SK-N-SH (cell line): ENCODE results near the gene MFSD2B. TPM values are rescaled to one million over a fixed set of nuclear protein-coding genes. Genes with fewer than 3 reads are reported as not detected.
"Not testable (repeated sequence)": the region's sequence is repeated elsewhere in the genome, so short reads cannot be mapped to it uniquely, and the experiment has no call there.

ENCODE experiments used
- CTCF ChIA-PET: fragments of 300-600, 350-600 bp; formaldehyde crosslinking; extraction: SDS; loops from one replicate; lab custom pipeline; 2021; lab: Yijun Ruan, JAX
- POLR2A ChIA-PET: fragments of 350-600 bp; sonication (Branson Sonifier 250); formaldehyde crosslinking; extraction: SDS; loops from one replicate; lab custom pipeline; 2020; ENCODE audit warnings: antibody characterized with exemption, inconsistent platforms; lab: Yijun Ruan, JAX
- DNase-seq: peaks from one replicate; pipeline ENCODE4 v3.0.0; 2012
- H2AFZ ChIP-seq: fragments of 200-600 bp; sonication (generic); 2 replicates; pipeline ENCODE4 v1.8.1; 2016; ENCODE audit warnings: antibody characterized with exemption, mild to moderate bottlenecking, low read depth
- H3F3A ChIP-seq: fragments of 200-600 bp; sonication (generic); replicated peaks from 2 replicates; pipeline ENCODE3; 2016; ENCODE audit warnings: antibody characterized with exemption, mild to moderate bottlenecking; ENCODE audit not compliant: insufficient read depth
- H3K27ac ChIP-seq, 2 experiments: fragments of 200-500 bp in 1 of 2; fragments of 200-600 bp in 1 of 2; sonication (Bioruptor generic) in 1 of 2; sonication (generic), shearing (Covaris generic) in 1 of 2; 2 replicates each; pipeline versions ENCODE4 v1.5.1 to v1.6.1; 2014 to 2016; ENCODE audit warnings: low read depth in 2 of 2, inconsistent platforms in 1 of 2, low read length in 1 of 2, mild to moderate bottlenecking in 1 of 2, mixed read lengths in 1 of 2
- H3K27me3 ChIP-seq: fragments of 200-600 bp; sonication (generic), shearing (Covaris generic); 2 replicates; pipeline ENCODE4 v1.6.1; 2016; ENCODE audit warnings: mixed run types; ENCODE audit not compliant: insufficient read depth
- H3K36me3 ChIP-seq, 2 experiments: fragments of 200-500 bp in 1 of 2; fragments of 200-600 bp in 1 of 2; sonication (Bioruptor generic) in 1 of 2; sonication (generic) in 1 of 2; replicated peaks in 1 of 2; 2 replicates each; pipeline versions ENCODE3 to v1.5.1; 2014 to 2016; ENCODE audit warnings: low read length in 1 of 2, mild to moderate bottlenecking in 1 of 2; ENCODE audit not compliant: insufficient read depth in 2 of 2, control insufficient read depth in 1 of 2
- H3K4me1 ChIP-seq, 2 experiments: fragments of 200-500 bp in 1 of 2; fragments of 200-600 bp in 1 of 2; sonication (Bioruptor generic) in 1 of 2; sonication (generic), shearing (Covaris generic) in 1 of 2; 2 replicates each; pipeline versions ENCODE4 v1.5.1 to v1.6.1; 2014 to 2016; ENCODE audit warnings: low read depth in 1 of 2, low read length in 1 of 2, mixed run types in 1 of 2; ENCODE audit not compliant: insufficient read depth in 2 of 2, control insufficient read depth in 1 of 2
- H3K4me2 ChIP-seq: fragments of 200-600 bp; sonication (generic), shearing (Covaris generic); 2 replicates; pipeline ENCODE4 v1.6.1; 2017; ENCODE audit warnings: mixed run types
- H3K4me3 ChIP-seq, 2 experiments: fragments of 200-500 bp in 1 of 2; fragments of 200-600 bp in 1 of 2; sonication (Bioruptor generic) in 1 of 2; sonication (generic), shearing (Covaris generic) in 1 of 2; 2 replicates each; pipeline versions ENCODE4 v1.5.1 to v1.8.1; 2014 to 2016; ENCODE audit warnings: low read depth in 2 of 2, inconsistent platforms in 1 of 2, low read length in 1 of 2, mild to moderate bottlenecking in 1 of 2, mixed read lengths in 1 of 2, moderate library complexity in 1 of 2
- H3K79me2 ChIP-seq: fragments of 200-600 bp; sonication (generic); 2 replicates; pipeline ENCODE4 v1.8.1; 2017; ENCODE audit warnings: mild to moderate bottlenecking; ENCODE audit not compliant: insufficient read depth
- H3K9ac ChIP-seq: fragments of 200-600 bp; sonication (generic); 2 replicates; pipeline ENCODE4 v1.6.1; 2017; ENCODE audit warnings: mixed run types
- H3K9me2 ChIP-seq: fragments of 200-600 bp; sonication (generic); 2 replicates; pipeline ENCODE4 v1.6.1; 2017; ENCODE audit warnings: mixed run types
- H3K9me3 ChIP-seq: fragments of 200-600 bp; sonication (generic); 2 replicates; pipeline ENCODE4 v1.6.1; 2017; ENCODE audit warnings: mixed run types, mild to moderate bottlenecking, moderate library complexity
- H4K20me1 ChIP-seq: fragments of 200-600 bp; sonication (generic); 2 replicates; pipeline ENCODE4 v1.6.1; 2017; ENCODE audit warnings: mild to moderate bottlenecking, mixed run types; ENCODE audit not compliant: insufficient read depth
- CHD2 ChIP-seq: fragments of 150-350 bp; IDR thresholded peaks from 2 replicates; pipeline ENCODE4 v1.6.1; 2018; ENCODE audit warnings: low read length; ENCODE audit not compliant: partially characterized antibody
- CTCF ChIP-seq: fragments of 200-600 bp; sonication (generic); IDR thresholded peaks from 2 replicates; pipeline ENCODE4 v1.6.1; 2017; ENCODE audit warnings: antibody characterized with exemption, mild to moderate bottlenecking, moderate library complexity
- ELF1 ChIP-seq: IDR thresholded peaks from 2 replicates; pipeline ENCODE4 v1.4.0; 2012
- FOSL2 ChIP-seq: IDR thresholded peaks from 2 replicates; pipeline ENCODE4 v1.4.0; 2012; ENCODE audit warnings: low read depth, mild to moderate bottlenecking, moderate library complexity, borderline replicate concordance
- GABPA ChIP-seq: IDR thresholded peaks from 2 replicates; pipeline ENCODE4 v1.4.0; 2012; ENCODE audit warnings: low read depth, mild to moderate bottlenecking
- IRF3 ChIP-seq: fragments of 150-350 bp; IDR thresholded peaks from 2 replicates; pipeline ENCODE4 v1.6.1; 2016; ENCODE audit warnings: mild to moderate bottlenecking, low read depth, low read length
- MEF2A ChIP-seq: IDR thresholded peaks from 2 replicates; pipeline ENCODE4 v1.4.0; 2012; ENCODE audit warnings: low read depth, borderline replicate concordance
- RAD21 ChIP-seq: IDR thresholded peaks from 2 replicates; pipeline ENCODE4 v1.6.1; 2012; ENCODE audit warnings: mild to moderate bottlenecking, low read length
- REST ChIP-seq: IDR thresholded peaks from 2 replicates; pipeline ENCODE4 v1.6.1; 2012; ENCODE audit warnings: mild to moderate bottlenecking, low read depth, low read length, moderate library complexity
- RXRA ChIP-seq: IDR thresholded peaks from 2 replicates; pipeline ENCODE4 v1.4.0; 2012; ENCODE audit warnings: low read depth, mild to moderate bottlenecking, borderline replicate concordance
- USF1 ChIP-seq: IDR thresholded peaks from 2 replicates; pipeline ENCODE4 v1.4.0; 2012; ENCODE audit warnings: low read depth, borderline replicate concordance
- USF2 ChIP-seq: fragments of 150-350 bp; IDR thresholded peaks from 2 replicates; pipeline ENCODE4 v1.6.1; 2017; ENCODE audit warnings: antibody characterized with exemption, low read length, low read depth, borderline replicate concordance
- YY1 ChIP-seq: IDR thresholded peaks from 2 replicates; pipeline ENCODE4 v1.4.0; 2012; ENCODE audit warnings: low read depth, mild to moderate bottlenecking
- WGBS: methylation state at CpG from one replicate; pipeline ENCODE4 v1.1.6; 2017; ENCODE audit warnings: low lambda C conversion rate; 5-methylcytosine and 5-hydroxymethylcytosine counted together
- polyA plus RNA-seq, 3 experiments: library from polyadenylated mRNA; depleted of rRNA; stranded (reverse); fragments of >200 nt; gene quantifications; 2 replicates each; pipeline ENCODE4 v1.2.3, GENCODE V29; 2012

The MFSD2B gene
- polyA plus RNA-seq, 1 of the 3 experiments (the other 2 are of a cell fraction) = not detected

- Histone ChIP-seq H3K4me1 (no peaks in the 10 kb centered on the region), H3K79me2 (peaks cover 64% of the 10 kb centered on the region), H3K9ac (no peak overlapping the region), H3K4me3 (no peak overlapping the region)
- TF ChIP-seq GABPA (no peak), ELF1 (no peak), USF1 (no peak), USF2 (no peak), REST (no peak), RAD21 (no peak), IRF3 (no peak), FOSL2 (no peak), RXRA (no peak), MEF2A (no peak), YY1 (no peak), CTCF (no peak), CHD2 (no peak)
- TF ChIP-seq, all 33 proteins: peak for 0
- no peak overlapping the region for H2AFZ ChIP-seq
- ChIA-PET CTCF (interaction anchor here (1.2 kb wide), 1 partner anchor 10 kb away, joined by 3 read pairs; no protein-coding TSS in a partner anchor), POLR2A (no interaction called here)
- no peaks in the 10 kb centered on the region for H3K9me3 ChIP-seq
- H4K20me1 ChIP-seq = no peaks in the 10 kb centered on the region
- no peaks in the 10 kb centered on the region for H3K9me2 ChIP-seq
- no peaks in the 10 kb centered on the region for H3F3A ChIP-seq
- H3K27ac ChIP-seq = no peak overlapping the region
- no peak overlapping the region for H3K4me2 ChIP-seq
- DNase-seq = no peak
- H3K27me3 ChIP-seq = no peaks in the 10 kb centered on the region
- peaks cover 11 to 27% of the 10 kb centered on the region in 2 experiments for H3K36me3 ChIP-seq
- 96% methylated on average over 4 of the region's 4 CpGs for WGBS
Measured at GRCh38 chr2:24040511-24040910, 30.6 kb downstream of the MFSD2B start.

GRCh38 chr2:24043133-24043532, 33.2 kb downstream of the MFSD2B start:
- POLR2A ChIA-PET, H3K9me3 ChIP-seq, H3F3A ChIP-seq, H3K9me2 ChIP-seq, H2AFZ ChIP-seq, H3K9ac ChIP-seq, H3K27ac ChIP-seq, H3K4me3 ChIP-seq, H3K4me2 ChIP-seq, DNase-seq, H3K27me3 ChIP-seq, H4K20me1 ChIP-seq, H3K4me1 ChIP-seq: not testable (repeated sequence)
- WGBS = 95% methylated on average over 6 of the region's 6 CpGs
- Histone ChIP-seq H3K79me2 (peaks cover 65% of the 10 kb centered on the region), H3K36me3 (peaks cover 3 to 14% of the 10 kb centered on the region in 2 experiments)
- CTCF ChIA-PET = interaction anchor here (0.9 kb wide), 1 partner anchor 18 kb away, joined by 3 read pairs; no protein-coding TSS in a partner anchor
